Measurements from ENCODE around the gene TIAM2. TPM values are rescaled to one million over a fixed set of nuclear protein-coding genes. Genes with fewer than 3 reads are reported as not detected.
A peak's percentile ranks its signal among the peaks of the same experiment; 100 is the strongest.

TIAM2 gene
- total RNA-seq, 2 donors from 2014 or later = 9.3 to 10.3 TPM

DNA sequence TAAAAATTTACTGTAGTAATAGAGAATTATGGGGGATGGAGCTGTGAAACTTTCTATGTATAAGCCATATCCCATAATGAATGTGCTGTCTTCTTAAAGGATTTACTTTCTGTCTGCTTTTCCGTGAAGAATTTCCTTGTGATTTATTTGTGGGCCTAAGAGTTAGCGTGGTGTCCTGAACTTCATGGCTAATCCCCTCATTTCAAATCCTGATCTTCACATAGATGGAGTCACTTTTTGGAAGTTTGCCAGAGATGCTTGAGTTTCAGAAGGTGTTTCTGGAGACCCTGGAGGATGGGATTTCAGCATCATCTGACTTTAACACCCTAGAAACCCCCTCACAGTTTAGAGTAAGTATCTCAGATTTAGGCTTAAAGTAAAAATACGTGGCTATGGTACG, 249.3 kb downstream of the TIAM2 start:
- Histone ChIP-seq H3K9me3 (no peaks in the 10 kb centered on the region), H3K27me3 (no peaks in the 10 kb centered on the region), H3K4me1 (no peaks in the 10 kb centered on the region), H3K4me3 (no peak overlapping the region), H3K36me3 (no peaks in the 10 kb centered on the region), H3K27ac (no peak overlapping the region)
- no peak for TF ChIP-seq CTCF (IDR thresholded peaks at IDR 0.05)
- DNase-seq (ENCODE audit: low spot score) = no peak

DNA sequence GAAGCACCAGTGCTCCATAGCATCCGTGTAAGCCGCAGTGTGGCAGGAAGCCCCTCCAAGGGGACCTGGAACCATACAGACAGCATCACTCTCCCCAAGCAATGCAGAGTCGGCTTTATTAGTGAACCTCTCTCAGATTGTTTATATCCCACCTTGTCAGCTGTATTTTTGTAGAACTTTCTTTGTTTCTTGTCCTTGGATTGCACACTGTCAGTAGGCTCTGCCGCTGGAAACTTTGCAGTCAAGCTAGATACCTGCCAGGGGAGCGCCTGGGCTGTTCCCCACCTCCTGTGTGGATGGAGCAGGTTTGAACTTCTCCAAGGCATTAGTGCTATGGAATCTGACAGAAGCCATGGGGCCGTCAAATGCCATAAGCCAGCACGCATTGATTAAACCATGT, 250.1 kb downstream of the TIAM2 start:
- no peak for TF ChIP-seq CTCF (IDR thresholded peaks at IDR 0.05)
- H3K27ac ChIP-seq = no peak overlapping the region
- no peak for DNase-seq (ENCODE audit: low spot score)

DNA sequence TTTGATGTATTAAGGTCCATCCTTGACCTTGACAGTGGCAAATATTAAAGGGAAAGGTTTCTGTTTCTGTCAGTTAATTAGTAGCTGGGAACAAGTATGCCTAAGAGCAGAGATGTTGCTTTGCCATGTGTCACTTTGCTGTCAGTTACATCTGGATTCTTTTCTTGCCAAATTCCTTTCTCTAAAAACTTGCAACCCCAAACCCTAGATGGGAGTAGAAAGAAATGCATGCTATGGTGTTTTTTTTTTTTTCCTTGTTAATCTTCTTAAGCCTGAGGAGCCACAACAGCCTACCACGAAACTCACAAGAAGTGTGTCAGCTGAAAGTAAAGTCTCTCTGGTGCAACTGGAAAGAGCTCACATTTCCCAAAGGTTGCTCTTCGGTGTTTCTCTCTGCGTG, 250.7 kb downstream of the TIAM2 start:
- H3K27ac ChIP-seq = no peak overlapping the region
- no peaks in the 10 kb centered on the region for H3K27me3 ChIP-seq
- DNase-seq (ENCODE audit: low spot score) = no peak
- H3K9me3 ChIP-seq = no peaks in the 10 kb centered on the region
- H3K36me3 ChIP-seq = no peaks in the 10 kb centered on the region
- no peak overlapping the region for H3K4me3 ChIP-seq
- peaks cover 0 to under 1% of the 10 kb centered on the region in 2 donors for H3K4me1 ChIP-seq
- no peak for TF ChIP-seq CTCF (IDR thresholded peaks at IDR 0.05)

More for the DNA sequence above, 250.1 kb downstream of the TIAM2 start:
- Histone ChIP-seq H3K9me3 (no peaks in the 10 kb centered on the region), H3K27me3 (no peaks in the 10 kb centered on the region), H3K4me1 (no peaks in the 10 kb centered on the region), H3K36me3 (no peaks in the 10 kb centered on the region), H3K4me3 (no peak overlapping the region)

DNA sequence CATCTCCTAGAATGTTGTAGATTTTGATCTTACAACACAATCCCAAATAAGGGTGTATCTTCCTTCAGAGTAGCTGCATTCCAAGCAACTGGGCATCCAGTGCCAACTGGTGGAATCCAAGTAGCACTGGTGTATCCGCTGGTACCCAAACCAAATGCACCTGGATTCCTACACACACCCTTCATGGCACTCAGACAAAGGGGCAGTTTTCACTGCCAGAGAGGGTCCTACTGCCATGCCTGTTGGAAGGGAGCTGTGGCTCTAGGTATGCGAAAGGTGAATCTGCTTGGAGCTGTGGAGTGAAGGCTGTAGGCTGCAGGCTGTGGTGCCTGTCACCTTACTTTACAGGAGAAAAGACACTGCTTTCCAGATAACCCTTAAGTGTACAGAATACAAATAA, 251.7 kb downstream of the TIAM2 start:
- H3K4me1 ChIP-seq = peaks cover 0 to 7% of the 10 kb centered on the region in 2 donors
- no peaks in the 10 kb centered on the region for H3K9me3 ChIP-seq
- no peaks in the 10 kb centered on the region for H3K36me3 ChIP-seq
- H3K4me3 ChIP-seq = no peak overlapping the region
- H3K27me3 ChIP-seq = no peaks in the 10 kb centered on the region
- H3K27ac ChIP-seq = no peak overlapping the region
- no peak for TF ChIP-seq CTCF (IDR thresholded peaks at IDR 0.05)
- DNase-seq (ENCODE audit: low spot score) = no peak

DNA sequence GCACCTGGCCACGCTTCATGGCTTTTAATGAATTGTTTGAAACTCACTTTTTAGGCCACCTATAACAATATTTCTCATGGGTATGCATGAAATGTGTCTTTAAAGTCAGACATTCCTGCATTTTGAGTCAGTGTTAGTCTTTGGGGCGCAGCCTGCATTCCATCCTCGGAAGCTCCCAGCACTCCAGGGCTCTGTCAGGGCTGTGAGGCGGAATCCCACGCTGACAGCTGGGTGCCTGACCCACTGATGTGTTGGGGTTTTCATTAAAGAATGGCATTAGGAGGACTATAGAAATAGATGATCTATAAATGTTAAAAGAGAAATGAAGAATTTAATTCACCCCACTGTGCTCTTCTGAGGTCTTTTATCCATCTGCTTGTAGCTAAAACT, 252.5 kb downstream of the TIAM2 start:
- Histone ChIP-seq H3K4me3 (no peak overlapping the region), H3K36me3 (no peaks in the 10 kb centered on the region), H3K27ac (no peak overlapping the region), H3K4me1 (peaks cover 0 to 7% of the 10 kb centered on the region in 2 donors), H3K9me3 (no peaks in the 10 kb centered on the region), H3K27me3 (no peaks in the 10 kb centered on the region)
- no peak for TF ChIP-seq CTCF (IDR thresholded peaks at IDR 0.05)
- peak; percentile 53 for DNase-seq (ENCODE audit: low spot score)

Measured in right atrium auricular region (tissue), 2 donors.